Gastroesophageal sphincter (tissue), 4 donors: Measurements from ENCODE around the gene RPGRIP1L. TPM values are rescaled to one million over a fixed set of nuclear protein-coding genes. Genes with fewer than 3 reads are reported as not detected.
"Not testable (repeated sequence)": the region's sequence is repeated elsewhere in the genome, so short reads cannot be mapped to it uniquely, and the experiment has no call there.

Experiments
- ATAC-seq: fragments of 150-250 bp; one replicate; pipeline ENCODE4 v1.9.1; 2016; ENCODE audit warnings: mild to moderate bottlenecking, moderate library complexity
- H3K27ac ChIP-seq, 4 donors: fragments of 200-600 bp; sonication (generic) in 3 of 4; 1 replicate in 3 of 4; 2 replicates in 1 of 4; pipeline ENCODE4 v1.5.1; 2016 to 2019
- H3K27me3 ChIP-seq: fragments of 200-600 bp; sonication (generic); one replicate; pipeline ENCODE4 v1.5.1; 2019
- H3K36me3 ChIP-seq, 2 donors: fragments of 200-600 bp; sonication (generic); one replicate each; pipeline ENCODE4 v1.5.1; 2019; ENCODE audit warnings: control low read depth in 1 of 2
- H3K4me1 ChIP-seq, 3 donors: fragments of 200-600 bp; sonication (generic); 1 replicate in 2 of 3; 2 replicates in 1 of 3; pipeline ENCODE4 v1.5.1; 2016 to 2019; ENCODE audit warnings: control low read depth in 2 of 3
- H3K4me3 ChIP-seq, 2 donors: fragments of 200-600 bp; sonication (generic); one replicate each; pipeline ENCODE4 v1.5.1; 2019; ENCODE audit warnings: mild to moderate bottlenecking in 1 of 2, moderate library complexity in 1 of 2
- H3K9me3 ChIP-seq, 3 donors: fragments of 200-600 bp; sonication (generic); one replicate each; pipeline ENCODE4 v1.5.1; 2017 to 2019; ENCODE audit warnings: control low read depth in 2 of 3
- EP300 ChIP-seq: sonication (generic); formaldehyde crosslinking; IDR thresholded peaks from one replicate; pipeline ENCODE4 v1.6.1; 2017; ENCODE audit warnings: antibody characterized with exemption, mild to moderate bottlenecking
- POLR2A ChIP-seq, 2 donors: fragments of 450-650 bp; IDR thresholded peaks; one replicate each; pipeline ENCODE4 v1.6.1; 2017; ENCODE audit warnings: antibody characterized with exemption in 2 of 2, mild to moderate bottlenecking in 2 of 2, moderate library complexity in 1 of 2
- POLR2AphosphoS5 ChIP-seq: sonication (generic); formaldehyde crosslinking; IDR thresholded peaks from one replicate; pipeline ENCODE4 v1.6.1; 2017; ENCODE audit warnings: antibody characterized with exemption
- WGBS, 2 donors: methylation state at CpG; one replicate each; pipeline ENCODE4 v1.1.5; 2018; ENCODE audit warnings: low coverage in 1 of 2; 5-methylcytosine and 5-hydroxymethylcytosine counted together
- total RNA-seq, 4 donors: library from RNA; depleted of rRNA; stranded (reverse); fragments of >200 nt; gene quantifications; one replicate each; pipeline ENCODE4 v1.1.0, GENCODE V29; 2016
- TF ChIP-seq, protein P1 (sequence below), 4 experiments: fragments of 200-600 bp in 2 of 4; fragments of 450-650 bp in 2 of 4; sonication (generic) in 1 of 4; IDR thresholded peaks; one replicate each; pipeline ENCODE4 v1.5.1; 2017 to 2019; ENCODE audit warnings: antibody characterized with exemption in 4 of 4, mild to moderate bottlenecking in 2 of 4, moderate library complexity in 2 of 4

RPGRIP1L gene
- total RNA-seq, 4 donors from 2014 or later, result 3.5 to 5.4 (median 4.8) TPM

GRCh38 chr16:53692146-53692545 is 11.5 kb downstream of the RPGRIP1L start:
- Histone ChIP-seq H3K27ac (no peak overlapping the region), H3K36me3 (peaks cover 0 to 14% of the 10 kb centered on the region in 2 donors), H3K27me3 (no peaks in the 10 kb centered on the region), H3K9me3 (no peaks in the 10 kb centered on the region), H3K4me3 (no peak overlapping the region), H3K4me1 (no peaks in the 10 kb centered on the region)
- 95 to 96% methylated on average over 5 of the region's 5 CpGs for WGBS, 2 donors
- no peak for ATAC-seq
- TF ChIP-seq, protein P1, sequence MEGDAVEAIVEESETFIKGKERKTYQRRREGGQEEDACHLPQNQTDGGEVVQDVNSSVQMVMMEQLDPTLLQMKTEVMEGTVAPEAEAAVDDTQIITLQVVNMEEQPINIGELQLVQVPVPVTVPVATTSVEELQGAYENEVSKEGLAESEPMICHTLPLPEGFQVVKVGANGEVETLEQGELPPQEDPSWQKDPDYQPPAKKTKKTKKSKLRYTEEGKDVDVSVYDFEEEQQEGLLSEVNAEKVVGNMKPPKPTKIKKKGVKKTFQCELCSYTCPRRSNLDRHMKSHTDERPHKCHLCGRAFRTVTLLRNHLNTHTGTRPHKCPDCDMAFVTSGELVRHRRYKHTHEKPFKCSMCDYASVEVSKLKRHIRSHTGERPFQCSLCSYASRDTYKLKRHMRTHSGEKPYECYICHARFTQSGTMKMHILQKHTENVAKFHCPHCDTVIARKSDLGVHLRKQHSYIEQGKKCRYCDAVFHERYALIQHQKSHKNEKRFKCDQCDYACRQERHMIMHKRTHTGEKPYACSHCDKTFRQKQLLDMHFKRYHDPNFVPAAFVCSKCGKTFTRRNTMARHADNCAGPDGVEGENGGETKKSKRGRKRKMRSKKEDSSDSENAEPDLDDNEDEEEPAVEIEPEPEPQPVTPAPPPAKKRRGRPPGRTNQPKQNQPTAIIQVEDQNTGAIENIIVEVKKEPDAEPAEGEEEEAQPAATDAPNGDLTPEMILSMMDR (IDR thresholded peaks at IDR 0.05), result no peak
- TF ChIP-seq POLR2A (IDR thresholded peaks at IDR 0.05) (no peak), EP300 (no peak), POLR2AphosphoS5 (no peak)

GRCh38 chr16:53690771-53691170 is 12.9 kb downstream of the RPGRIP1L start:
- Histone ChIP-seq H3K4me3 (no peak overlapping the region), H3K27me3 (no peaks in the 10 kb centered on the region), H3K36me3 (peaks cover 0 to 16% of the 10 kb centered on the region in 2 donors), H3K9me3 (no peaks in the 10 kb centered on the region), H3K4me1 (no peaks in the 10 kb centered on the region), H3K27ac (no peak overlapping the region)
- TF ChIP-seq, protein P1 (IDR thresholded peaks at IDR 0.05), result no peak
- TF ChIP-seq POLR2AphosphoS5 (no peak), EP300 (no peak), POLR2A (IDR thresholded peaks at IDR 0.05) (no peak)
- WGBS, 2 donors, result 89 to 97% methylated on average over 2 of the region's 2 CpGs
- no peak for ATAC-seq

GRCh38 chr16:53689636-53690035 is 14.0 kb downstream of the RPGRIP1L start:
- TF ChIP-seq, protein P1 (IDR thresholded peaks at IDR 0.05), result no peak
- TF ChIP-seq POLR2A (IDR thresholded peaks at IDR 0.05) (no peak), POLR2AphosphoS5 (no peak), EP300 (no peak)
- Histone ChIP-seq H3K4me1 (no peaks in the 10 kb centered on the region), H3K27ac (no peak overlapping the region), H3K36me3 (peaks cover 0 to 18% of the 10 kb centered on the region in 2 donors), H3K4me3 (no peak overlapping the region), H3K27me3 (no peaks in the 10 kb centered on the region), H3K9me3 (no peaks in the 10 kb centered on the region)
- 92 to 94% methylated on average over 2 to 3 of the region's 3 CpGs for WGBS, 2 donors
- ATAC-seq, result no peak

DNA sequence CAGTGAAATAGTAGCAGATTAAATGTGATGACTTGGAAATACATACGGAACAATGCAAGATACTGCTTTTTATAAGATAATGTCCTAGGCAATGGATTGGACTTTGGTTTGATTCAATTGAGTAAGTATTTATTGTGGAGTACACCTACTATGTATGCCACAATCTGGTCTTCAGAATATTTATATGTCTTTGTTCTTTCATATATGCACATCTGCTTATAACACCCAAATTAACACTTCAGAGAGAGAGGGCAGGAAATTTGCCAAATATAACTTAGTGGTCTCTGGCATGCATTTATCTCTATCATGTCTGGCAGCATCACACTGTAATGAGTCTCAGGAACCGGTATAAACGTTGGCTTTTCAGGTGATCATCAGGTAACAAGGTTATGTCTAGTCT is 16.9 kb downstream of the RPGRIP1L start:
- H3K4me3 ChIP-seq, result no peak overlapping the region
- TF ChIP-seq EP300 (no peak), POLR2A (IDR thresholded peaks at IDR 0.05) (no peak), POLR2AphosphoS5 (no peak)
- TF ChIP-seq, protein P1 (IDR thresholded peaks at IDR 0.05), result no peak
- no peak for ATAC-seq
- H3K27me3 ChIP-seq, result no peaks in the 10 kb centered on the region
- H3K4me1 ChIP-seq, result no peaks in the 10 kb centered on the region
- peaks cover 0 to 14% of the 10 kb centered on the region in 2 donors for H3K36me3 ChIP-seq
- no peak overlapping the region for H3K27ac ChIP-seq
- 74 to 78% methylated on average over 3 of the region's 3 CpGs for WGBS, 2 donors
- H3K9me3 ChIP-seq, result no peaks in the 10 kb centered on the region

- not testable (repeated sequence) for H3K27me3 ChIP-seq, ATAC-seq, H3K27ac ChIP-seq, H3K4me1 ChIP-seq, H3K9me3 ChIP-seq, H3K4me3 ChIP-seq
- 93 to 96% methylated on average over 3 of the region's 3 CpGs for WGBS, 2 donors
- peaks cover 0 to 12% of the 10 kb centered on the region in 2 donors for H3K36me3 ChIP-seq
These were observed 18.3 kb downstream of the RPGRIP1L start for GRCh38 chr16:53685334-53685733.

DNA sequence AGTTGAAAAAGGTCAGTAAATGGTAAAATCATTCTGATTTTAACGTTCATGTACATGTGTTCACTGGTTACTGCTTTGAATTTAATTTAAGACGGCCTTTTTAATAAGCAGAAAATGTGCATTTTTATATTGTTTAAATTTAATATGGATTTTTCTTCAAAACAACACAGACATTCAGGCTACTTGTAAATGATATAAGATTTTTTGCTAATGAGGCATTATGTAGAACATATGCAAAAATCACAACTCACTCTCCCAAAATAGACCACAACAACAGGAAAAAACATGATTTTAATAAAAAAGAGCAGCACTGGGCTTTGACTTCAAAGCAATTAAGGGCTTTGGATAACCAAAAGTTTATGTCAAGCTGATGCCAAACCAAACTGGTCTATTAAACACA is 22.3 kb downstream of the RPGRIP1L start:
- no peaks in the 10 kb centered on the region for H3K27me3 ChIP-seq
- TF ChIP-seq POLR2AphosphoS5 (no peak), EP300 (no peak), POLR2A (IDR thresholded peaks at IDR 0.05) (no peak)
- TF ChIP-seq, protein P1 (IDR thresholded peaks at IDR 0.05), result no peak
- 66% methylated on average over 2 of the region's 2 CpGs for WGBS, 2 donors
- H3K27ac ChIP-seq, result no peak overlapping the region
- peaks cover 0 to 12% of the 10 kb centered on the region in 2 donors for H3K36me3 ChIP-seq
- no peak overlapping the region for H3K4me3 ChIP-seq
- no peak for ATAC-seq
- H3K4me1 ChIP-seq, result no peaks in the 10 kb centered on the region
- no peaks in the 10 kb centered on the region for H3K9me3 ChIP-seq
